PC-3 (cell line): Measurements from ENCODE around the gene GPRIN3. TPM values are rescaled to one million over a fixed set of nuclear protein-coding genes. Genes with fewer than 3 reads are reported as not detected.

Source experiments
- ATAC-seq: fragments of 200-7000 bp; cut with Tn5 transposase; 2 replicates; pipeline ENCODE4 v1.9.1; 2020; ENCODE audit warnings: mild to moderate bottlenecking, moderate library complexity
- BruUV-seq: library from RNA; stranded (reverse); fragments of 400-500 nt; replicated peaks from 2 replicates; lab custom pipeline; 2021; lab: Mats Ljungman, UMichigan
- CTCF ChIA-PET: fragments of 300-600 bp; sonication (Branson Sonifier 250); formaldehyde crosslinking; loops from one replicate; lab custom pipeline; 2022; ENCODE audit warnings: antibody characterized with exemption; lab: Charles Lee
- POLR2A ChIA-PET: fragments of 300-600 bp; sonication (Branson Sonifier 250); formaldehyde crosslinking; loops from one replicate; lab custom pipeline; 2022; ENCODE audit warnings: antibody characterized with exemption; ENCODE audit not compliant: unreplicated experiment; lab: Charles Lee
- DNase-seq: peaks from one replicate; pipeline ENCODE4 v3.0.0-alpha.2; 2015
- H2AFZ ChIP-seq: fragments of 300-600 bp; sonication (generic); 2 replicates; pipeline ENCODE4 v1.6.0; 2016; ENCODE audit warnings: antibody characterized with exemption, low read length
- H3F3A ChIP-seq: fragments of 300-600 bp; sonication (generic); one replicate; pipeline ENCODE4 v1.6.0; 2017; ENCODE audit warnings: antibody characterized with exemption, low read length, control low read depth, mild to moderate bottlenecking; ENCODE audit not compliant: unreplicated experiment
- H3K27ac ChIP-seq: fragments of 300-600 bp; sonication (generic); 2 replicates; pipeline ENCODE4 v1.5.1; 2016; ENCODE audit warnings: mild to moderate bottlenecking, low read length
- H3K27me3 ChIP-seq: fragments of 300-600 bp; sonication (generic); 2 replicates; pipeline ENCODE4 v1.6.1; 2016; ENCODE audit warnings: low read length, mixed read lengths
- H3K36me3 ChIP-seq: fragments of 300-600 bp; sonication (generic); 2 replicates; pipeline ENCODE4 v1.6.1; 2016; ENCODE audit warnings: low read depth, mixed run types, low read length, mixed read lengths
- H3K4me1 ChIP-seq: fragments of 300-600 bp; sonication (generic); 2 replicates; pipeline ENCODE4 v1.5.1; 2016; ENCODE audit warnings: low read length; ENCODE audit not compliant: insufficient read depth
- H3K4me2 ChIP-seq: fragments of 300-600 bp; sonication (generic); 2 replicates; pipeline ENCODE4 v1.6.0; 2016; ENCODE audit warnings: low read length
- H3K4me3 ChIP-seq: fragments of 300-600 bp; sonication (generic); 2 replicates; pipeline ENCODE4 v1.5.1; 2016; ENCODE audit warnings: mild to moderate bottlenecking, low read length, mixed read lengths
- H3K79me2 ChIP-seq: fragments of 300-600 bp; sonication (generic); 2 replicates; pipeline ENCODE4 v1.6.1; 2017; ENCODE audit warnings: low read length, mixed read lengths
- H3K9ac ChIP-seq: fragments of 300-600 bp; sonication (generic); 2 replicates; pipeline ENCODE4 v1.6.0; 2016; ENCODE audit warnings: mild to moderate bottlenecking, low read length
- H3K9me2 ChIP-seq: fragments of 300-600 bp; sonication (generic); replicated peaks from 2 replicates; pipeline ENCODE4 v1.6.1; 2016; ENCODE audit warnings: mixed run types, low read length, mixed read lengths
- H3K9me3 ChIP-seq: fragments of 300-600 bp; sonication (generic); 2 replicates; pipeline ENCODE4 v1.6.1; 2016; ENCODE audit warnings: low read length, mixed read lengths
- H4K20me1 ChIP-seq: fragments of 300-600 bp; sonication (generic); 2 replicates; pipeline ENCODE4 v1.6.1; 2016; ENCODE audit warnings: low read length, mixed read lengths
- EZH2 ChIP-seq: fragments of 300-600 bp; sonication (generic); IDR thresholded peaks from one replicate; pipeline ENCODE4 v1.6.1; 2017; ENCODE audit warnings: antibody characterized with exemption, mild to moderate bottlenecking, low read length; ENCODE audit not compliant: unreplicated experiment
- EZH2phosphoT487 ChIP-seq: fragments of 300-600 bp; sonication (generic); IDR thresholded peaks from 2 replicates; pipeline ENCODE4 v1.6.1; 2018; ENCODE audit warnings: mild to moderate bottlenecking, antibody characterized with exemption, low read length, borderline replicate concordance
- intact Hi-C: fragments of 100-400 bp; cut with micrococcal nuclease; formaldehyde crosslinking; loops from 2 replicates; pipeline ENCODE4 v1.9.0; 2023
- total RNA-seq: library from RNA; depleted of rRNA; stranded (reverse); fragments of >200 nt; gene quantifications from 2 replicates; pipeline ENCODE4 v1.2.3, GENCODE V29; 2014
- TF ChIP-seq, protein P1 (sequence below): fragments of 300-600 bp; sonication (generic); conservative IDR thresholded peaks from 2 replicates; pipeline ENCODE4 v1.5.1; 2017; ENCODE audit warnings: antibody characterized with exemption, low read depth, mild to moderate bottlenecking, low read length

GPRIN3 gene
- total RNA-seq, 1 experiment from 2014 or later: not detected

DNA sequence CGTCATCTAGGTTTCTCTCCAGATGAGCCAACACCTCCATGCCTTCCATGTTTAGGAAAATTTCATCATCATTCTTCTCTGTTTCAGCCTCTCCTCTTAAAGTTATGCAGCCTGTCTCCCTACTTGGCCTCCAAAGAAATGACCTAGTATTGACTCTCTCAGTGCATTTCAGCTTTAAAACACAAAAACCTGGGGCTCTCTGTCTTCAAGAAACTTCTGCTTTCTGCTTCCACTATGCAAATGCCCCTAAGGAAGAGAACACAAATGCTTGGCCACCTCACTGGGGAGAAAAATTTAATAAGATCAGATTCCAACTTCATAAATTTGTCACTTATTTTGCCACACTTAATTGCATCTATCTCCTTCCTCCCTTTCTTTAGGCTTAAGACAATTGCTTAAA, 93.3 kb downstream of the GPRIN3 start:
- ATAC-seq (no peak), DNase-seq (no peak)
- BruUV-seq: no TSS peak
- POLR2A ChIA-PET: no interaction called here
- no peak for TF ChIP-seq EZH2phosphoT487
- TF ChIP-seq EZH2: no peak
- TF ChIP-seq, protein P1, sequence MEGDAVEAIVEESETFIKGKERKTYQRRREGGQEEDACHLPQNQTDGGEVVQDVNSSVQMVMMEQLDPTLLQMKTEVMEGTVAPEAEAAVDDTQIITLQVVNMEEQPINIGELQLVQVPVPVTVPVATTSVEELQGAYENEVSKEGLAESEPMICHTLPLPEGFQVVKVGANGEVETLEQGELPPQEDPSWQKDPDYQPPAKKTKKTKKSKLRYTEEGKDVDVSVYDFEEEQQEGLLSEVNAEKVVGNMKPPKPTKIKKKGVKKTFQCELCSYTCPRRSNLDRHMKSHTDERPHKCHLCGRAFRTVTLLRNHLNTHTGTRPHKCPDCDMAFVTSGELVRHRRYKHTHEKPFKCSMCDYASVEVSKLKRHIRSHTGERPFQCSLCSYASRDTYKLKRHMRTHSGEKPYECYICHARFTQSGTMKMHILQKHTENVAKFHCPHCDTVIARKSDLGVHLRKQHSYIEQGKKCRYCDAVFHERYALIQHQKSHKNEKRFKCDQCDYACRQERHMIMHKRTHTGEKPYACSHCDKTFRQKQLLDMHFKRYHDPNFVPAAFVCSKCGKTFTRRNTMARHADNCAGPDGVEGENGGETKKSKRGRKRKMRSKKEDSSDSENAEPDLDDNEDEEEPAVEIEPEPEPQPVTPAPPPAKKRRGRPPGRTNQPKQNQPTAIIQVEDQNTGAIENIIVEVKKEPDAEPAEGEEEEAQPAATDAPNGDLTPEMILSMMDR: no peak
- Histone ChIP-seq H3K9me3 (no peaks in the 10 kb centered on the region), H4K20me1 (no peaks in the 10 kb centered on the region), H3K27ac (no peak overlapping the region), H3K4me2 (no peak overlapping the region), H2AFZ (no peak overlapping the region), H3F3A (no peaks in the 10 kb centered on the region), H3K9ac (no peak overlapping the region), H3K4me3 (no peak overlapping the region), H3K9me2 (no peaks in the 10 kb centered on the region), H3K4me1 (no peaks in the 10 kb centered on the region), H3K36me3 (no peaks in the 10 kb centered on the region), H3K79me2 (no peaks in the 10 kb centered on the region), H3K27me3 (peaks cover 2% of the 10 kb centered on the region; the same call in 1 of the 2 replicates)
- intact Hi-C loops: no loop called here
- CTCF ChIA-PET: no interaction called here

DNA sequence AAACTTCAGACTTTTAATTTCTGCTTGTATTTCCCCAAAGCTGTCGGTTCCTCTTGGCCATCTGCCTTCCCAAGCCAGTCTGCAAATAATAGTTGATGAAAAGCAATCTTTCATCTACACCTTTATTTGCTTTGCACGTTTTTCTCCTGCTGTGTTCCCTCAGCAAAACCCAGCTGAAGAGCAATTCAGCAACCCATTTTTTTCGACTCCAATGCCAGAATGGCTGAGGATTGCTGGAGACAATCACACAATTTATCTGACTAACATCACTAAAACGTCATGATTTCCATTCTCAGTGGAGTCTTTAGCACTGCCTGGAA, 94.3 kb downstream of the GPRIN3 start:
- Histone ChIP-seq H3K4me2 (no peak overlapping the region), H4K20me1 (no peaks in the 10 kb centered on the region), H3K9ac (no peak overlapping the region), H3K79me2 (no peaks in the 10 kb centered on the region), H3F3A (no peaks in the 10 kb centered on the region), H3K9me3 (no peaks in the 10 kb centered on the region), H3K9me2 (no peaks in the 10 kb centered on the region), H3K4me3 (no peak overlapping the region), H3K4me1 (no peaks in the 10 kb centered on the region), H3K27ac (no peak overlapping the region), H3K27me3 (peaks cover 2% of the 10 kb centered on the region; the same call in 1 of the 2 replicates), H2AFZ (no peak overlapping the region), H3K36me3 (no peaks in the 10 kb centered on the region)
- DNase-seq (no peak), ATAC-seq (no peak)
- BruUV-seq: no TSS peak
- TF ChIP-seq EZH2 (no peak), EZH2phosphoT487 (no peak)
- TF ChIP-seq, protein P1: no peak
- CTCF ChIA-PET: no interaction called here
- POLR2A ChIA-PET: no interaction called here
- intact Hi-C loops: no loop called here

DNA sequence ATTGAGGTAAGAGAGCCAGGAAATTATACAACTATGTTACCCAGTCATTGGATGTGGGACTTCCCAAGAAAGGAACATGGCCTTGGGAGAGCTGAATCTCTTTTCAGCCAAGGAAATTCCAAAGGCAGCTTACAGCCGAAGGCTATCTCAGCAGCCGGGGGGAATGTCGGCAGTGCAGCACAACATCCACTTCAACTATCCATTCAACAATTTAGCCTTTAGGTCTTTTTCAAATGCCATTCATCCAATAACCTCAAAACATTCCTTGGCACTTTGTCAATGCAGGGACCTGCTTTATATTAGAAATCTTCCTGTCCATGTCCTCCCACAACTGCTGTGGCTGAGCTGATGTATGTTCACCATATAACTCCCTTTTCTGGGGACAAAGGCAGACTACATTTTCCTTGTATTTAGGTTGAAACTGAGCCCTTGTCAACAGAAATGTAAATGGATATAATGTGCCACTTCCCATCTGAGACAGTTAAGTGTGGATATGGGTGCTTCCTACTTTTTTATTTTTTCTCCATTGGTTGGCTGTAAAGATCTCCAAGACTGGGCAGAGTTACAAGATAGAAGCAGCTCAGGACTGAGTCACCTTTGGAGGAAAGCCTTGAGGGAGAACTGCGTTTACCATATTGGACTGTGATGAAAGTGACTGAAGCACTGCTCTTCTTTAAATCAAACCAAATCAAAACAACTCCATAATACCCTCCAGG, 94.8 kb downstream of the GPRIN3 start:
- intact Hi-C loops: no loop called here
- H3K9ac ChIP-seq: no peak overlapping the region
- H3K4me1 ChIP-seq: no peaks in the 10 kb centered on the region
- H4K20me1 ChIP-seq: no peaks in the 10 kb centered on the region
- no peak overlapping the region for H3K4me3 ChIP-seq
- no peaks in the 10 kb centered on the region for H3K79me2 ChIP-seq
- H3K9me3 ChIP-seq: no peaks in the 10 kb centered on the region
- H3K36me3 ChIP-seq: no peaks in the 10 kb centered on the region
- no peaks in the 10 kb centered on the region for H3K9me2 ChIP-seq
- ATAC-seq (no peak), DNase-seq (no peak)
- ChIA-PET CTCF (no interaction called here), POLR2A (no interaction called here)
- H3K4me2 ChIP-seq: no peak overlapping the region
- H3K27me3 ChIP-seq: peaks cover 2% of the 10 kb centered on the region; the same call in 1 of the 2 replicates
- no peak overlapping the region for H3K27ac ChIP-seq
- no TSS peak for BruUV-seq
- no peak overlapping the region for H2AFZ ChIP-seq
- TF ChIP-seq EZH2: no peak
- no peak for TF ChIP-seq EZH2phosphoT487
- TF ChIP-seq, protein P1: no peak
- H3F3A ChIP-seq: no peaks in the 10 kb centered on the region
